Stimulated activated CD8-positive, alpha-beta memory T cell treated with anti-CD3 and anti-CD28 coated beads, Interleukin-4, amount 100 ng/mL, for 1 hour (primary cell): ENCODE results near the gene ALG12.

ENCODE experiments used
- DNase-seq, 2 donors: peaks; one replicate each; pipeline ENCODE4 v3.0.0-alpha.2; 2020; ENCODE audit warnings: low read depth in 2 of 2, low spot score in 1 of 2

Gene ALG12

GRCh38 chr22:49958366-49958921, 40.2 kb upstream of the ALG12 start:
- no peak for DNase-seq

DNA sequence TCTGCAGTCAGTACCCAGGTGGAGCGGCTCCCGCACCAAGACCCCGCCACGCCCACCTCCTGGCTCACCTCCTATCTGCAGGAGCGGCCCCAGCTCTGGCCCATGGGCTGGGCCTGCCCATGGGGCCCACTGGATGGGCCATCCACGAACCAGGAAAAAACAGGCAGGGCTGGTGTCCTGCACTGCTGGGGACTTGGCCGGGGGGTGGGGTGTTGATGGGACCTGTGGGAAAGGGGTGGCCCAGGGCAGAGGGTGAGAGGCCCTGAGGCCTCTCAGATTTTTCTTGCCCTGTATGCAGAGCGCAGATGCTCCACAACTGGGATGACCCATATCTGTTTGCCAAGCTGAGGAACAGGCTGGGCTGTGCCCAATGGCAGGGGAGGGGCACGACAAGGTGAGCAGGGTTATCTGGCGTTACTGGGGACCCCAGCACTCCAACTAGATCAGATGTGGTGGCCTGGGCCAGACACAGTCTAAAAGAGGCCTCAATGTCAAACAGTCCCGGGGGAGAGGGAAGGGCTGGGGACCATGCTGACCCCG, 39.7 kb upstream of the ALG12 start:
- no peak for DNase-seq

- DNase-seq = no peak
These were observed 38.9 kb upstream of the ALG12 start for GRCh38 chr22:49956914-49957825.

DNA sequence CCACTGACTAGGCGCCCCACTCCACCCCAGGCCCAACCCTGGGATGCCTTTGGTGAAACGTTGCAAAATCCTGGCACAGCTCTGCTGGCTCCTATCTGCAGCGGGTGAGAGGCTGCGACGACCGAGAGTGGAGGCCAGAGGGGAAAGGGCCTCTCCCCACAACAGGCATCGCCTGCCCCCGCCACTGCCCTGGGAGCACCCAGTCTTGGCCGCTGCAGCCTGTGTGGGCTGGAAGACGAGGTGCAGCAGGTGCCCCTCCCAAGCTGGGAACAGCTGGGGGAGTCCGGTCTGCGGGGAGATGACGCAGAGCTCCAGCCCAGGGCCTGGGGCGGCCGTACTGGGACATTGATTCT, 38.2 kb upstream of the ALG12 start:
- DNase-seq = no peak

- DNase-seq = no peak
These were observed 37.6 kb upstream of the ALG12 start for GRCh38 chr22:49955581-49956417.

DNA sequence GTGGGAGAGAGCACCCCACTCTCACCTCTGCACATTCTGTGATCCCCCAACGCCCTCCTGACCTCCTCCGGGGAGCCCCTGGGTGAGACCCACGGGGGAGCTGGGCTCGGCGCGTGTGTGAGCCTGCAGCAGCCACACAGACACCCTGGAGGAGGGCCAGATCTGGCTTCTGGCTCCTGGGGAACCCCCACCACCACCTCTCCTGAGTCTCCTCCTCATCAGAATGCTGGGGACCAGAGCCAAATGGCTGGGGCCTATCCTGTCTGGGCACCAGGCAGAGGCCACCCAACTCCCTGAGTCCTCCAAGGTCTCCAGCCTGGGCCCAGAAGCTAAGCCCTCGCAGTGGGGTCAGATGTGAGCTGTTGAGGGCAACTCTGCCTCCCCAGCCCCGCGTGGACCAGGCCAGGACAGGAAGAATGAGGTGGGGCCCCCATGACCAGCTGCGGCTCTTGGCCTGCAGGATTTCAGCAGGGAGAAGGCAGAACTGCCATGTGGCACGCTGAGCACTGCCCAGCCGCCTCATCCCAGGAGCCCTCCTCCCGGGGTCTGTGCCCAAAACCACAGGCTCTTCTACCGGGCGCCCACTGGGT, 36.8 kb upstream of the ALG12 start:
- no peak for DNase-seq

DNA sequence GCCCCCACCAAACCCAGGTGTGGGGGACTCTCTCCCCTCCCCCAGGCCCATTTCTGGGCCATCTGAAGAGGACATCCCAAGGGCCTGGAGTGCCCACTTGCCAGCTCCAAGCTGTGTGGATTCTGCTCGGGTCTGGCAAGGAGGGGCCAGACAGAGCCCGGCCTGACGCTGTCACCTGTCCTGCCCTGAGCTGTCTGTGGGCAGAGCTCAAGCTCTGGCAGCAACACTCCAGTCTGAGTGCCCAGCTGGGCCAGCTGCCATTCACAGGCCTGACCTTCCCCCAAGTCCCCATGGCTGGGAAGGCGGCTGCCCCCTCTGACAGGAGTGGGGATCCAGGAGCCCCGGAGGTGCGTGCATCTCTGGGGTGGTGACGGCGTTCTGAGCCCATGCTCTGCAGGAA, 36.1 kb upstream of the ALG12 start:
- DNase-seq = no peak

DNA sequence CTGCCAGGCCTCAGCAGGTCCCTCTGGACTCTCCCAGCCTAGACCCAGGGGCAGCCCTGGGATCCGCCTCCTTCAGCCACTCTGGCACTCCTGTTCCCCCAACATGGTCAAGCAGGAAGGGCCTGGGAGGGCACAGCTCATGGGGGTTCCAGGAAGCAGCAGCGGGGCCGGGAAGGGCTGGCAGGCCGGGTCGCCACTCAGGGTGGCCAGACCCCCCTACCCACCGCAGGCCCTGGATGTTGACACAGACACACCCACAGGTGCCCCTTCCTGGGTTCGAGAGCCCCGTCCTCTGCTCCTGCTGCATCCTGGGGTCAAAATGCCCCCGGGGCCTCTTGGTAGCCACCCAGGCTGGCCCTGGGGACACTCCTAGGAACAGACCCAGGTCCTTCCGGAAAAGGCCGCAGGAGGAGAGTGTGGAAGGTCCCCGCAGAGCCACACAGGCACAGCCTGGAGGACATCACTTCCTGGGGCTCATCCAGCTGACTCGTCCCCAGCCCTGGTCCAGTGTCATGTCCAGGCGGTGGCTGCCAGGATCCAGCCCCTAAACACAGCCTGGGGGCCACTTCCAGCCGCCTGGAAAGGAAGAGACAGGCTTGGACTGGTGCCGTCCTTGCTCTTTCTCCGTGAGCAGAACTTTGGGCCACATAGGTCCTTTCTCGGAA, 35.6 kb upstream of the ALG12 start:
- no peak for DNase-seq

DNA sequence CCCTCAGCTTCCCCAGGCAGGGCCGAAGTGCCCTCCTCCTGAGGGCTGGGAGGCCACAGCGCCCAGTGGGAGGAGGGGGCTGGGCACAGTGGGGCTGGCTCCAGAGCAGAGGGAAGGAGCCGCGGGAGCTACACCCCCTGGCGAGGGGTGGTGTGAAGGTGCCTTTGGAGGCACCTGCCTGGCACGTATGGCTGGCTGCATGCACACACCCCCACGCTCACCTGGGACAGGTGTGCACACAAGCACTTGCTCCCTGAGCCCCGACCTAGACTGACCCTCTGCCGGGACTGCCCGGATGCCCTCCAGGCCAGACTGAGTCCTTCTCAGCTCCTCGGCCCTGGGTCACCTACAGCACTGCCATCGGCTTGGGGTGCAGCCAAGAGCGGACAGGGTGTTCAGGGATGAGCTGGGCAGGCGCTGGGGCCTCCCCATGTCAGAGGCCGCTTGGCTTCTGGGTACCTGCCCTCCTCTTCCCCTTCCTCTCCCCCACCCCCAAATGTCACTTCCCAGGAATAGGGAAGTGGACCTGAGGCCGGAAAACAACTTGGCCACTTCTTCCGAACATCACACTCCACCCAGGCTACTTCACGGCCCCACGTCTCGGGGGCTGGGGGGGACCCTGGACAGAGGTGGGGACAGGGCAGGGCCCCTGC, 34.9 kb upstream of the ALG12 start:
- DNase-seq = no peak

DNA sequence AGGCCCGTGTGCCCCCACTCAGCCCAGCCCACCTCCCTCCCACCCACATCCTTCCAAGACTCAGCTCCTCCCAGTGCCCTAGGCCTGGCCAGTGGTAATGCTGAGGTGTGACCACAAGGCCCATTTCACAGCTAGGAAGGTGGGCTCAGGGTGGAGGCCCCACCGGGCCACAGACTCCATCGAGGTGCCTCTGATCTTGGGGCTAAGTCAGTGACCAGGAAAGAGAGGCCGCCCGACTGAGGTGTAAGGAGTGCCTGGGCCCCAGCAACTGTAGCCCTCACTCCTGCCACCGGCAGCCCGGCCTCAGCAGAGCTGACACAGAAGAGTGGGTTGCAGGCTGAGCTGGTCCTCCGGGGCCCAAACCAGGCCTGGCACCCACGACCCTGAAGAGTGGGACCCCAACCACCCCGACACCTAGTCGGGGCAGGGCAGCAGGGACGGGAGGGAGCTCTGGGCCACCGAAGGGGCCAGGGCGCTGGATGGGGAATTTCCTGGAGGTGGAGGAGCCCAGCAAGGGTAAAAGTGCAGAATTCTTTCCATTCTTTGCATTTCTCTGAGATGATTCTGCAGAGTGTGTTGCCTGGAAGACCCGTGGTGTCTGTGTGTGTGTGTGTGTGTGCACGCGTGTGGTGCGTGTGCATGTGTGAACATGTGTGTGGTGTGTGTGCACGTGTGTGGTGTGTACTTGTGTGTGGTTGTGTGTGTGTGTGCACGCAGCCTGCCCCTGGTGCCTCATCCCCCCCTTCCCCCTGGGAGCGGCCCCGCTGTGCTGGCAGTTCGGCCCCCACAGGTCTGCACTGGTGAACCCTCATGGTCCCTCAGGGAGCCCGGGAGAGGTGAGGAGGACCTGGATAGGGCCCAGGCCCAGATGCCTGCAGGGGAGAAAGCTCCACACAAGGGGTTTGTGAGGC, 34.0 kb upstream of the ALG12 start:
- no peak for DNase-seq

- no peak for DNase-seq
These were observed 33.4 kb upstream of the ALG12 start for GRCh38 chr22:49951678-49951985.

GRCh38 chr22:49951000-49951677, 32.9 kb upstream of the ALG12 start:
- no peak for DNase-seq

DNA sequence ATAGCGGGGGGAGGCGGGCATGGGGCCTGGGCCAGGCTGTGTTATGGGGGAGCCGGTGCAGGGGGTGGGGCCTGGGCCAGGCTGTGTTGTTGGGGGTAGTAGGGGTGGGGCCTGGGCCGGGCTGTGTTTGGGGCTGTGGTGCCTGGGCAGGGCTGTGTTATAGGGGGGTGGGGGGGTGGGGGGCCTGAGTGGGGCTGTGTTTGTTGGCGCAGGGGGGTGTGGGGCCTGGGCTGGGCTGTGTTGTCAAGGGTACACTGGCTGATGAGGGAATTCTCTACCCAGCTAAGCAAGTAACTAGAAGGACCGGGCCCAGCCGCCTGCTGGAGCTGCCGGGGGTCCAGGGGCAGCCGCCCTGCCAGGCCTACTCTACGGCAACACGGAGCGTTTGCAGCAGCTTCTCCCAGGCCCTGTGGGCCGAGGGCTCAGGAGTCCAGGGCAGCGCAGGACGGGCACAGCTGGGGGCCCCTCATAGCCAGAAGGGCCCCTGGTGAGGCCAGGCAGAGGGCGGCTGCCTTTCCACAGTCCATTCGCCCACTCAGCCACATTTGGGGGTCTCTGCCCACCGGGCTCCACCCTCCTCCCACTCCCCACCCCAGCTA, 32.3 kb upstream of the ALG12 start:
- no peak for DNase-seq

GRCh38 chr22:49949914-49950292, 31.7 kb upstream of the ALG12 start:
- DNase-seq = no peak

GRCh38 chr22:49948958-49949913, 31.0 kb upstream of the ALG12 start:
- DNase-seq = no peak

DNA sequence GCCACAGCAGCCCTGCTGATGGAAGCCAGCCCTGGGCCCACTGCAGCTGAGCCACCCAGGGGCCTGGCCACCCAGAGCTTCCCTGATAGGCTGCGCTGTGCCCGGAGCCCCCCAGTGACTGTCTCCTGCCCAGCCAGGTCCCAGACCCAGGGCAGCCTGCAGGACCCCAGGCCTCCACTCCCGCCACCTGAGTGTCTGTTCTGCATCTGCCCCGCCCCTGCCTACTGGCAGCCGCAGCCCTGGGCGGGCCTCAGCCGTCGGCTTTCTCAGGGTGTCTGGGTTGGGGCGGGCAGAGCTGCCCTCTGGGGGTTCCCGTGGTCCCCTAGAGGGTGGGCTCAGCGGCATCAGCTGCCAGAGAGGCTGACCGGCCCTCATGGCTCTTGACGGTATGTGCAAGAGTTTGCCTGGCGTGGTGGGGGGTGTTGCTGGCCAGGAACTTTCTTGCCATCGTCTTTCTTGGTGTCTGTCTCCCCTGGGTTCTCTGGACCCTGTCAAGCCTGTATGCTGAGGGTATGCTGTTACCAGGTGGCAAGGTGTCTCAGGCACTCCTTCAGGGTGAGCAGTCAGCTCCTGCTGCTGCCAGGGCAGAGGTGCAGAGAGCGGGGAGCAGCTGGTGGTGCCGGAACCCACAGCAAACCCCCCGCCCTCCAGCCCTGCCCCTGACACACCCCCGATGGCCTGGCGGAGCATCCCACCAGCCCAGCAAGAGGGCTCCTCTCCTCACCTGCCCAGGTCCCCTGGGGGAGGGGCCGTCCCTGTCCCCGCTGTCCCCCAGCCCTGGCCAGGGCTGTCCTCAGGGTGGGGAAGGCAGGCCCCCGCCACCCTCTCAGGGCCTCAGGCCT, 30.1 kb upstream of the ALG12 start:
- DNase-seq = no peak

GRCh38 chr22:49947296-49947622, 29.0 kb upstream of the ALG12 start:
- DNase-seq = no peak
